ENCODE results near the gene STK10. TPM values are rescaled to one million over a fixed set of nuclear protein-coding genes. Genes with fewer than 3 reads are reported as not detected.
A peak's percentile ranks its signal among the peaks of the same experiment; 100 is the strongest.

The STK10 gene
- polyA plus RNA-seq, 3 donors, result 21.5 to 180 (median 47.4) TPM

DNA sequence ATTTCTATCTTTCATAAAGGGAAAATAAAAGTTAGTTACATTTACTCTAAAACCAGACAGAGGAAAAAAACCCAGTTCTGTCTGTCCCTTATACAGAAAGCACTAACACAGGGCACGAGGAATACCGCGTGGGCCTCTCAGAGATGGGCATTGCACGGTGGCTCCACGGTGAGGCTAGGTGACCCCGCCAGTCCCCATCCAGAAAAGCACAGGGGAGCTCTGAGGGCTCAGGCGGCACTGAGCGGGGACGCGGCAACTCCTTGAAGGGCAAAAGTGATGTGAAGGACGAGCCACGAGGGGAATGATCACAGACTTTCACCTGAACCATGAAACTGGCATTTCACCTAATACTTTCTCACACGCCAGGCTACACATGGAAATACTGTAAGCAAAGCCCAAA is 145.8 kb downstream of the STK10 start:
- no peak for DNase-seq
- H3K27ac Mint-ChIP-seq, result peak overlapping the region in 2 of 7 donors; percentile 77 to 81
- no peaks in the 10 kb centered on the region for H3K4me1 ChIP-seq (ENCODE audit: control insufficient read depth in 1 of 2, insufficient read depth in 2 of 2, low read length in 2 of 2)
- no peak overlapping the region for H3K4me2 ChIP-seq (replicated peaks; ENCODE audit: extremely low read depth, low read length, poor library complexity, severe bottlenecking)
- H2AFZ ChIP-seq (ENCODE audit: insufficient read depth, low read depth, low read length, poor library complexity, severe bottlenecking), result no peak overlapping the region
- H3K27me3 ChIP-seq (ENCODE audit: control insufficient read depth in 2 of 2, insufficient read depth in 2 of 2, low read length in 2 of 2), result no peaks in the 10 kb centered on the region
- H3K9ac ChIP-seq (ENCODE audit: insufficient read depth, low read length, poor library complexity, severe bottlenecking), result no peak overlapping the region
- H3K36me3 ChIP-seq (replicated peaks in 1 of 2; ENCODE audit: control insufficient read depth in 1 of 2, insufficient read depth in 2 of 2, low read length in 2 of 2), result peaks cover 32 to 48% of the 10 kb centered on the region in 2 donors
- H3K27me3 Mint-ChIP-seq (ENCODE audit: low read depth in 3 of 3), result peaks cover 0 to 3% (median 0%) of the 10 kb centered on the region in 3 donors
- H3K4me3 Mint-ChIP-seq, result no peak overlapping the region
- no peaks in the 10 kb centered on the region for H3K9me3 ChIP-seq (replicated peaks in 1 of 2; ENCODE audit: control insufficient read depth in 1 of 2, insufficient read depth in 1 of 2, low read length in 2 of 2)
- peaks cover 0 to 1% (median 0%) of the 10 kb centered on the region in 7 donors for H3K9me3 Mint-ChIP-seq
- H3K36me3 Mint-ChIP-seq, result peaks cover 34 to 39% of the 10 kb centered on the region in 2 donors
- H3K27ac ChIP-seq (ENCODE audit: low read depth in 1 of 2, low read length in 2 of 2), result no peak overlapping the region
- peaks cover 4% of the 10 kb centered on the region for H3K4me1 Mint-ChIP-seq
- H4K20me1 ChIP-seq (ENCODE audit: insufficient read depth, low read length), result peaks cover 68% of the 10 kb centered on the region
- TF ChIP-seq, protein P1, sequence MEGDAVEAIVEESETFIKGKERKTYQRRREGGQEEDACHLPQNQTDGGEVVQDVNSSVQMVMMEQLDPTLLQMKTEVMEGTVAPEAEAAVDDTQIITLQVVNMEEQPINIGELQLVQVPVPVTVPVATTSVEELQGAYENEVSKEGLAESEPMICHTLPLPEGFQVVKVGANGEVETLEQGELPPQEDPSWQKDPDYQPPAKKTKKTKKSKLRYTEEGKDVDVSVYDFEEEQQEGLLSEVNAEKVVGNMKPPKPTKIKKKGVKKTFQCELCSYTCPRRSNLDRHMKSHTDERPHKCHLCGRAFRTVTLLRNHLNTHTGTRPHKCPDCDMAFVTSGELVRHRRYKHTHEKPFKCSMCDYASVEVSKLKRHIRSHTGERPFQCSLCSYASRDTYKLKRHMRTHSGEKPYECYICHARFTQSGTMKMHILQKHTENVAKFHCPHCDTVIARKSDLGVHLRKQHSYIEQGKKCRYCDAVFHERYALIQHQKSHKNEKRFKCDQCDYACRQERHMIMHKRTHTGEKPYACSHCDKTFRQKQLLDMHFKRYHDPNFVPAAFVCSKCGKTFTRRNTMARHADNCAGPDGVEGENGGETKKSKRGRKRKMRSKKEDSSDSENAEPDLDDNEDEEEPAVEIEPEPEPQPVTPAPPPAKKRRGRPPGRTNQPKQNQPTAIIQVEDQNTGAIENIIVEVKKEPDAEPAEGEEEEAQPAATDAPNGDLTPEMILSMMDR (IDR thresholded peaks at IDR 0.05), result no peak
- 96% methylated on average over 12 of the region's 13 CpGs for WGBS (ENCODE audit: insufficient coverage)
- intact Hi-C loops (cut with micrococcal nuclease), result loop anchor here (5.0 to 10.0 kb wide), 2 partner anchors 130 to 627 kb away; partner anchors contain the start of gene FGF18 (in 1 of the 2)
- no peaks in the 10 kb centered on the region for H3K79me2 ChIP-seq (ENCODE audit: insufficient read depth, low read length)
- no peak overlapping the region for H3K4me3 ChIP-seq (replicated peaks in 1 of 3; ENCODE audit: low read depth in 2 of 3, low read length in 3 of 3)

DNA sequence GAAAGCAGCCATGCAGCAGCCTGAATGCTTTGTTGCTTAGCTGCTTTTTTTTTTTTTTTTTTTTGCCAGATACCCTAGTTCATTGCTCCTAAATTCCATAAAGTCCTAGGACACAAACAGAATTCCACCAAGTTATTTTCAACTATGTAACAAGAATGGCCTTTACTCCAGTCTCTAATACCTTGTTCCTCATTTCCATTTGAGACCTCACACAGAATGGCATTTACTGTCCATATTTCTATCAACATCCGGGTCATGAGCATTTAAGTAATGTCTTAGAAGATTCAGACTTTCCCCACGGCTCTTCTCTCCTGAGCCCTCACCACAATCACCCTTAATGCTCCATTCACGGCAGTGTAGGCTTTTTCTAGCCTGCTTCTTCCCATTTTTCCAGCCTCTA is 149.9 kb downstream of the STK10 start:
- Mint-ChIP-seq H3K4me3 (no peak overlapping the region), H3K27ac (no peak overlapping the region), H3K9me3 (peaks cover 0 to 1% (median 0%) of the 10 kb centered on the region in 7 donors), H3K27me3 (ENCODE audit: low read depth in 3 of 3) (peaks cover 0 to 3% (median 0%) of the 10 kb centered on the region in 3 donors), H3K4me1 (peaks cover 13% of the 10 kb centered on the region), H3K36me3 (peaks cover 2 to 5% of the 10 kb centered on the region in 2 donors)
- Histone ChIP-seq H3K27ac (ENCODE audit: low read depth in 1 of 2, low read length in 2 of 2) (no peak overlapping the region), H3K4me3 (replicated peaks in 1 of 3; ENCODE audit: low read depth in 2 of 3, low read length in 3 of 3) (no peak overlapping the region), H2AFZ (ENCODE audit: insufficient read depth, low read depth, low read length, poor library complexity, severe bottlenecking) (no peak overlapping the region), H3K4me1 (ENCODE audit: control insufficient read depth in 1 of 2, insufficient read depth in 2 of 2, low read length in 2 of 2) (peaks cover 7 to 8% of the 10 kb centered on the region in 2 donors), H3K36me3 (replicated peaks in 1 of 2; ENCODE audit: control insufficient read depth in 1 of 2, insufficient read depth in 2 of 2, low read length in 2 of 2) (peaks cover 2 to 9% of the 10 kb centered on the region in 2 donors), H3K27me3 (ENCODE audit: control insufficient read depth in 2 of 2, insufficient read depth in 2 of 2, low read length in 2 of 2) (no peaks in the 10 kb centered on the region), H4K20me1 (ENCODE audit: insufficient read depth, low read length) (peaks cover 29% of the 10 kb centered on the region), H3K9me3 (replicated peaks in 1 of 2; ENCODE audit: control insufficient read depth in 1 of 2, insufficient read depth in 1 of 2, low read length in 2 of 2) (no peaks in the 10 kb centered on the region), H3K79me2 (ENCODE audit: insufficient read depth, low read length) (no peaks in the 10 kb centered on the region), H3K4me2 (replicated peaks; ENCODE audit: extremely low read depth, low read length, poor library complexity, severe bottlenecking) (no peak overlapping the region), H3K9ac (ENCODE audit: insufficient read depth, low read length, poor library complexity, severe bottlenecking) (no peak overlapping the region)
- 92% methylated on average over 2 of the region's 3 CpGs for WGBS (ENCODE audit: insufficient coverage)
- TF ChIP-seq, protein P1 (IDR thresholded peaks at IDR 0.05), result no peak
- intact Hi-C loops (cut with micrococcal nuclease), result no loop called here
- DNase-seq, result no peak
